ENCODE results near the gene PPIF.
"Not testable (repeated sequence)": the region's sequence is repeated elsewhere in the genome, so short reads cannot be mapped to it uniquely, and the experiment has no call there.

The PPIF gene

DNA sequence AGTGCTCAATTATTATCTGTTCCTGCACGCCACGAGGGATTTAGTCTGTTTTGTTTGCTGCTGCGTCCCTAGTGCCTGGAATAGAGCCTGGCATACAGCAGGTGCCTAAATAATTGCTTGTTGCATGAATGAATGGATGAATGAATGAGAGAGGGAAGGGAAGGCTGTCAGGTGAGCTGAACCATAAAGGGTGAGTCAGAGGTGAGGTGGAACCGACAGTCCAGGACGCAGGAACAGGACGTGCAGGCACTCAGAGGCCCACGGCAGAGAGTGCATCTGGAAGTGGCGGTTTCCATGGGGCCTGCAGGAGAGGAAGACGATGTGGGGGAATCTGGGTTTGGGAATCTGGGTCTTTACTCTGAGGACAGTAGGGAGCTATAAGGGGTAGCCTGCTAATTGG, 17.7 kb upstream of the PPIF start:
- in situ Hi-C loops (cut with MboI; ENCODE audit: low sequenced_read_pairs), result no loop called here

DNA sequence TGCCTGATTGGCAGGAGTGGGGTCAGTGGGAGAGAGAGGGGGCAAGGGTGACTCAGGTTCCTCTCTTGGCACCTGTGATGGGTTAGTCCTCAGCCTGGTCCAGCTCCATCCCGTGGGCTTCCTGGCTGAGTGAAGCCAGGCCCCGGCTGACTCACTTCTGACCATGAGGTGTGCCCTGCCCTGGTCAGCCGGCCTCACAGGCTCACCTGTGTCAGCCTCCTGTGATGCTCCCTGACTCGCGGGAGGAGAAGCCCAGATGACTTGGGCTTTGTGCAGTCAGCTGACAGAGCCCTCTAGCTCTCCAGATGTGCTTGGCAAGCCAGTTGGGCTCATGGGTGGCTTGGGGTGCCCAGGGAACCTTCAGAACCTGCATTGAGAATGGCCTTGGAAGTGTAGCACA, 16.0 kb upstream of the PPIF start:
- in situ Hi-C loops (cut with MboI; ENCODE audit: low sequenced_read_pairs), result no loop called here

DNA sequence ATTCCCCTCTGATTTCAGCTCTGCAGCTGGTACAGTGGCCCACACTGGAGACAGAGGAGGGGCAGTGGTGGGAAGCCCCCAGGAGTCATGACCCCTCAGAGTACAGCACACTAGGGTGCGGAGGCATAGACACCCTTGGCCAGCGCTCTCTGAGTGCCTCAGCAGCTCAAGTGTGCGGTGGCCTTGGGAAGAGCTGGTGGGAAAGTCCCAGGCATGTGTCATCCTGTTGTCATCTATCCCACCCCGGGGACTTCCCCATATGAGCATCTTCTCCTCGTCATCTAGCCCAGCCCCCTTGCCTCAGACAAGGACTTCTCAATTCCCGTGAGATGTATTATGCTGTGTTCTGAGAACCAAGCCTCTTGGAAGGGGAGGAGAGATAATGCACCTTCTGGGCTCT, 15.6 kb upstream of the PPIF start:
- in situ Hi-C loops (cut with MboI; ENCODE audit: low sequenced_read_pairs), result no loop called here

DNA sequence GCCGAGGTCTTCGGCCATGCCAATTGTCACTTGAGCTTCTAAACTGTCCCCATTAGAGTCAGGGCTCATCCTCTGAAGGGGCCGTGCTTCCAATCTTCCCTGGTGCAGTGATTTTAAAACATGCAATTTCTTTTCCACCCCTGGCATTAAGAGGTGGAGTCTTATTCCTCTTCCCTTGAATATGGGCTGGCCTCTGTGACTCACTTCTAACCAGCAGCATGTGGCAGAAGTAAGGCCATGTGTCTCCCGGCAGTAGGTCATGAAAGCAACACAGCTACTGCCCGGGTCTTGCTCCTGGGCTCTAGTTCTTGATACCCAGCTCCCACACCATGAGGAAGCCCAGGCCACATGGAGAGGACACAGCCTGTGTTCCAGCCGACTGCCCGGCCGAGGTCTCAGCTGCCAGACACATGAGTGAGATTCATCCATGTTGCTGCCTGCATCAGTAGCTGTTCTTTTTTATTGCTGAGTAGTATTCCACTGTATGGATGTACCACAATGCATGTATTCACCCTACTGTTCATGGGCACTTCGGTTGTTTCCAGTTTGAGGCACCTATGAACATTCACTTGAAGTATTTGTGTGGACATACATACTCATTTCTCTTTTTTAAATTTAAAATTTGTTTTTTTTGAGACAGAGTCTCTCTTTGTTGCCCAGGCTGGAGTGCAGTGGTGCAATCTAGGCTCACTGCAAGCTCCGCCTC, 14.5 kb upstream of the PPIF start:
- in situ Hi-C loops (cut with MboI; ENCODE audit: low sequenced_read_pairs), result not testable (repeated sequence)

DNA sequence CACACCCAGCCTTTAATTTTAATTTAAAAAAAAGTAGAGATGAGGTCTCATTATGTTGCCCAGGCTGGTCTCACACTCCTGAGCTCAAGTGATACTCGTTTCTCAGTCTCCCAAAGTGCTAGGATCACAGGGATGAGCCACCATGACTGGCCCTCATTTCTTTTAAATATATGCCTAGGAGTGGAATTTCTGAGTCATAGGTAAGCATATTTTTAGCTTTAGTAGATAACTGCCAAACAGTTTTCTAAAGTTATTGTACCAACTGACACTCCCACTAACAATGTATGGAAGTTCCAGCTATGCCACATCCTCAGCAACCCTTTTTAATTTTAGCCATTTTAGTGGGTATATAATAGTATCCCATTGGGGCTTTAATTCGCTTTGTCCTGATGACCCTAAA, 13.8 kb upstream of the PPIF start:
- in situ Hi-C loops (cut with MboI; ENCODE audit: low sequenced_read_pairs), result no loop called here

DNA sequence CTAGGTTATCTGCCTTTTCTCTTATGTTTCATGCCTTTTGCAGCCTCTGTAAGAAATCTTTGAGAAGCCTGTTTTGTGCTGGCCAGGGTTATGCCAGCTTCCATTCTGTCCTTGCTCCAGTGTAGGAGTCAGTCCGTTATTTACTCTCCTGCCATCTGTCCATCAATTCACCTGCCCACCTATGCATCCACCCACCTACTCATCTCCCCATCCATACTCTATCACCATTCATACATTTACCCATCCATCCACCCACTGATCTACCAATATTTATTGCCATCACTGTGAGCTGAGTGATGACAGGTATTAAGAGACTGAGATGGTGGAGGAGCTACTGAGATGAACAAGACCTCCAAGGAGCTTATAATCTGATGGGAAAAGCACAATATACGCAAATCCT, 12.7 kb upstream of the PPIF start:
- in situ Hi-C loops (cut with MboI; ENCODE audit: low sequenced_read_pairs), result no loop called here

DNA sequence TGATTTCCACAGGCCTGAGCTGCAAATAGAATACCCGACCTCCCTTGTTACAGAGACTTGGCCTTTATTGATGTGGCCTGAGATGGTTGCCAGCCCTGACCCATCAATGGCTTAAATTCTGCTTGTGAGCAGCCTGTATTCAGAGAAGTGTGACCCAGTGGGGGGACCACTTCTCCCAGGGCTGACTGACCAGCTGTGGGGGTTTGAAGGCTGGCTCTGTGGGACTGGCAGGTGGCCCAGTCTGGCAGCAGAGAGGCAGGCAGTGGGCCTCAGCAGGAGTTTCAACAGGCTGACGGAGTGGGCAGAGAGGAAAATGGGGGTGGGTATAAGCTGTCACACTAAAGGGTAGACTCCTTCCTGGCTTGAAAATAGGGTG, 12.2 kb upstream of the PPIF start:
- in situ Hi-C loops (cut with MboI; ENCODE audit: low sequenced_read_pairs), result no loop called here

DNA sequence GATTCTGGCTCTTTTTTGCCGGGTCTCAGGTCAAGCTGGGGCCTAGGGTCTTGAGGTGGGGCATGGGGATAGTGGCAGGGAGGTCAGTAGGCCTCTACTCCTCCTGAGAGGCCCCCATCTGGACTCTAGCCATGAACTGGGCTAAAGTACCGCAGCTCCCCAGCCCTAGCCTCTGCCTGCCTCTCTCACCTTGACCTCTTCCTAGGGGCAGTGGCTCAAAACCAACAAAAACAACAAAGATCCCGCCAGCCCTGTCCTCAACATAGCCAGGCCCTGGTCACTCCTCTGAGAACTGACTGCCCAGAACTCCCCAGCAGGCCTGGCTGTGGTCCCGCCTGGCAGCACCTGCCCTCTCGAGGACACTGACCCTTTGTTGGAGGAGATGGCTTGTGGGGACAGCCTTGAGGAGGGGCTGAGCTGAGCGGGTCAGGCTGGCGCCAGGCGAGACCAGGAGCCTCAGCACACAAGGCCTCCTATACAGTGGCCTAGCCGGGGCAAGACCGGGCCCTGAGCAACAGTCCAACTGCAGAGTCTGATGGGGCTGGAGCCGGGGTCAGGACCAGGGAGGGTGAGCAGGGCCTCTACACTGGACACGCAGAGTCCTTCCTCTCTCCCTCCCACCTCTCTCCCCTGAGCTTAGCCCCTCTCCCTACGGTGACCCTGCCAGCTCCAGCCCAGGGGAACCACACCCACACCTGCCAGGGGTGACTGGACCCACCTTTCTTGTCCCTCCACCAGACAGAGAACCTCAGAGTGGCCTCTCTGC, 11.6 kb upstream of the PPIF start:
- in situ Hi-C loops (cut with MboI; ENCODE audit: low sequenced_read_pairs), result no loop called here

DNA sequence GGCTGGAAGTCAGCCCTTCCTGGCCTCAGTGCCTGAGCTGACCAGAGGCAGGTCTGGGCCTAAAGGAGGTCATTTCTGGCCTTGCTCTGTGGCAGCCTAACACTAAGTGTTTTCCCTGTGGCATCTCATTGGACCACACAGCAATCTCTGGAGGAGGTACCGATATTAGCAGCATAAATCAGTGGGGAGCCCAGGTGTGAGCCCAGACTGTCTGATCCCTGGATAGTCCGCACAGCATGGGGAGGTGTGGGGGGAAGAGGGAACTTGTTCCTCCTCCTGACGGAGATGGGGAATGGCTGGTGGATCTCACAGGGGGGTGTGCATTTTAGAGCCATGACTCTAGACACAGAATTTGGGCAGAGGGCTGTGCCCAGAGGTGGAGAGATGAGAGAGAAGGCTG, 11.0 kb upstream of the PPIF start:
- in situ Hi-C loops (cut with MboI; ENCODE audit: low sequenced_read_pairs), result no loop called here

DNA sequence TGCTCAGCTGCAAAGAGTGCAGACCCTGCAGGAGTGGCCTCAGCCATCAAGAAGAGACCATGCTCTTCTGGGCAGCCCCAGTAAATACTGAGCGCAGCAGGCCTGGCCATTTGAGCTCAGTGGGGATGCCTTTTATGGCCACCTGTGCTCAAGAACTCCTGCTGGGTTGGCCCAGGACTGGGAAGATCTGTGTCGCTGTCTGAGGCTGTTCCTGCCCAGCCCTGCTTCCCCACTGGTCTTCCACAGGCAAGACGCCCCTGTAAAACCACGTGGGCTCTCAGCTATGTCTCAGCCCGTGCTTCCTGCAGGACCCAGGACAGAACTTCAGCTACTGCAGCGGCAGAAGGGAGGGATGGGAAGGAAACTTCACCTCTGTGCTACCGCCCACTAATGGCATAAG, 10.5 kb upstream of the PPIF start:
- in situ Hi-C loops (cut with MboI; ENCODE audit: low sequenced_read_pairs), result no loop called here

DNA sequence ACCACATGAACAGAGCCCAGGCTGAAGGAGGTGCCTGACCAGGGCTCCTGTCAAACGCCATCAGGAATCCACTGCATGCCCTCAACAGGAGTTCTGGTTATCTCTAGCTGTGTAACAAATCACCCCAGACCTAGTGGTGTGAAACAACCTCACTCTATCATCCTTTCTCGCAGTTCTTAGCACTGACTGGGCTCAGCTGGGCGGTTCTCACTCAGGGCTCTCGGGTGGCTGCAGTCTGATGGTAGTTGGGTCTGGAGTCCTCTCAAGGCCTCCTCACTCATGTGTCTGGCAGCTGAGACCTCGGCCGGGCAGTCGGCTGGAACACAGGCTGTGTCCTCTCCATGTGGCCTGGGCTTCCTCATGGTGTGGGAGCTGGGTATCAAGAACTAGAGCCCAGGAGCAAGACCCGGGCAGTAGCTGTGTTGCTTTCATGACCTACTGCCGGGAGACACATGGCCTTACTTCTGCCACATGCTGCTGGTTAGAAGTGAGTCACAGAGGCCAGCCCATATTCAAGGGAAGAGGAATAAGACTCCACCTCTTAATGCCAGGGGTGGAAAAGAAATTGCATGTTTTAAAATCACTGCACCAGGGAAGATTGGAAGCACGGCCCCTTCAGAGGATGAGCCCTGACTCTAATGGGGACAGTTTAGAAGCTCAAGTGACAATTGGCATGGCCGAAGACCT, 9.3 kb upstream of the PPIF start:
- in situ Hi-C loops (cut with MboI; ENCODE audit: low sequenced_read_pairs), result not testable (repeated sequence)

DNA sequence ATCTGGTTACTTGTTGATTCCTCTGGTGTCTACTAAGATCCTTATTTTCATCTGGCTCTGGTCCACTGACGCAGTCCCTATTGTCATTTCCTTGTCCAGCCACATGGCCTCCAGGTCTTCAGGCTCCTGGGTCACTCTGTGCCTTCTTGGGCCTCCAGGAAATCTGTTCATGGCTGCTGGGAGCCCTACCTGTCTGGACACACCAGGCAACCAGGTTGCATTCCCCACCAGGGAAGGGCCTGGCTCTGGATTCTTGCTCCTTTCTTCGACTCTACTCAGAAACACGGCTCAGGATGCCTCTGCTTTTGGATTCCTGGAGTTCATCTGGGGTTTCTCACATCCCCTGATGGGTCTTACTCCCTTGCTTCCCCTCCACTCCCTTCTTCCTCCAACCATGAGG, 8.0 kb upstream of the PPIF start:
- in situ Hi-C loops (cut with MboI; ENCODE audit: low sequenced_read_pairs), result no loop called here

DNA sequence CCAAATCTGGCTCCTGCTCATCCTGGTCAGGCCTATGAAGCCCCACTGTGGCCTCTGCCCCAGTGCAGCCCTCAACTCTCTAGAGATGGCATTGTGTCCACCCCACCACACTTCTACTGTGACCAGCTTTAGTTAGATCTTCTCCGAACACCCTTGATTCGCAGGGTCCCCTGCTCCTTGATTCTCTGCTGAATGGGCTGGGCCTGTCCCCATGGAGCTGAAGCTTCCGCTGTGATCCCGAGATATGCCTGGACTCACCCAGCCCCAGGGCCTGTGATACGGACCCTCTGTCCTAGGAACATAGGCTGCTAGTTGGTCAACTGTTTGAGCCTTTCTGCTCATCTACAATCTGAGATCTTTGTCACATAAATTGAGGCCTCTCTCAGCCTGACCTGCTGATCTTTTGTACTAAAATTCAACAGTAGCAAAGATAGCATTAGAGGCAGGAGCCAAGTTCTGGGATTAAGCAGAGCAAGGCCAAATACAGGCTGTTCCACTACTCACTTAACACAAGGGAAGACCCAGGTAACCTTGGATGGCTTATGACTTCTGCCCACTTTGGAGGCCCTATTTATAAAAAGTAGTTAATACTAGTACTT, 6.5 kb upstream of the PPIF start:
- in situ Hi-C loops (cut with MboI; ENCODE audit: low sequenced_read_pairs), result no loop called here

DNA sequence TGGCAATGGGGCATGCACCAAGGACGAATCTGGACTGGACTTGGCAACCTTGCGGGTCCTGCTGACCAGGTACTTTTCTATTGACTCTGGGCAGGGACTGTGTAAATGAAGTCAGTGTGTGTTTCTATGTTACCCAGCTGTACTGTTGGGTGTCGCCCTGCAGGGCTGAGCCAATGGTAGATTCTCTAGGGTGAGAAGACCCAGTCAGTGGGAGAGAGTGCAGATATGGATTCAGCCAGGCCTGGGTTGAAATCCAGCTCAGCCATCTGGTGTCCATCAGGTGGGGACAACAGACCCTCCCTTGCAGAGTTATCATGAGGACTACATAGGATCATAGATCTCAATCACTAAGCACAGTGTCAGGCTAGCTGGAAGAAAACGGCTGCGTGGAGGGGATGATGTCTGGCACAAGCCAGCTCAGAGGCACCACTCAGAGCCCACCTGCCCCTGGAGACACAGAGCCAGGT, 4.9 kb upstream of the PPIF start:
- in situ Hi-C loops (cut with MboI; ENCODE audit: low sequenced_read_pairs), result no loop called here

DNA sequence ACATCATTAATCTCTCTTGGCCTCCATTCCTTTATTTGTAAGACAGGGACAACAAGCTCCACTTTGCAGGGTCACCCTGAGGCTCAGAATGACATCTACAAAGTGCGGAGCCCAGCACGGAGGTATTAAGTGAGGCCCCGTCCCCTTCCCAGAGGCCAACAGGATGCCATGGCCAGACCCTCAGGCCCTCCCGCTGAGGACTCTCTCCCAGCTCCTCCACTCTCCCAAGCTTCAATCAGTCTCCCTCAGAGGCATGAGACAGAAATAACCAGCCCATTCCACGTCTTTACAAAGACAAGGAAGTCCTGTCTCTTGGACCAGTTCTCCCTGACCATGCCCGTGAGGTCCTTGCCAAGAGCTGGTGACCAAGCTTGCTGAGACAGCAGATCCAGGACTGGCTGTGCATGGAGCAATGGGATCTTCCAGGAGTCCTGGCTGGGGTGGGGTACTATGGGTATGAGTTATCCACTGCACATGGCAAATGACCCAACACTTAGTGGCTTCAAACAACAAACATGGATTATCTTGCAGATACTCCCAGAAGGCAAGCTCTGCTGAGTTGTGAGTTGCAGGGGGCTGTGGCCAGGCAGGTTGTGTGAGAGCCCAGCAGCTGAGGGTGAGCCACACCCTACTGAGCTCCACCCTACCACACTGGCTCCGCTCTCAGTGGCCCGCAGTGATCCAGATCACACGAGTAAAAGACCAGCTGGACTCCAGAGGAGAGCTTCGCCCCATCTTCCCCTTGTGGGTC, 4.3 kb upstream of the PPIF start:
- in situ Hi-C loops (cut with MboI; ENCODE audit: low sequenced_read_pairs), result no loop called here

DNA sequence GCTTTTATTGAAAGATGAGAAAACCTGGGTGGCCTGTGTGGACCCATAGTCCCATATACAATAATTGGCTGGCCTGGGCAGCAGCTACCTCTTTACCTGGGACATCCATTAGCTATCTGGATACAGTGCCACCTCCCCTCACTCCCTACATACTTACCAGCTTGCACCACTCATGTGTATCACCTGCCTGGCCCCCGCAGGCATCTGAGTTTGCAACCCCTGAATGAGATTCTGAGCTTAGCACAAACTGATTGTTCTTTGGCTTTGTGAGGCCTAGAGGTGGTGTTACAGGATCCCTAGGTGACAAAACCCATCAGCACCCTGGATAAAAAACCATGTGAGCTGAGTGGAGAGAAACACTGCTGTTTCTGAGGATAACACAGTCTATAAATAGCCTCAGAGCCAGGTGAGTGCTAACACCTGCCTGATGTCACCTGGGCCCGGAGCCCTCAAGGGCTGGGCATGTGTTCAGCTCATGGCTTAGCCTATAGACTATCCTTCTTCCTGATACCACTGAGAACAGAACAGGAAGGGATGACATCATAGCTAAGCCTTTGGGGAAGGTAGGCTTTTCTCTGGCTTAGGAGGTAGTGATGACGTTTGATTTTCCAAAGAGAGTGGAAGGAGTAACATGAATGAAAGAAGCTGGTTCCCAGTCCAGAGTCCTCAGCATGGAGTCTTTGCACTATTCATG, 2.6 kb upstream of the PPIF start:
- in situ Hi-C loops (cut with MboI; ENCODE audit: low sequenced_read_pairs), result no loop called here

DNA sequence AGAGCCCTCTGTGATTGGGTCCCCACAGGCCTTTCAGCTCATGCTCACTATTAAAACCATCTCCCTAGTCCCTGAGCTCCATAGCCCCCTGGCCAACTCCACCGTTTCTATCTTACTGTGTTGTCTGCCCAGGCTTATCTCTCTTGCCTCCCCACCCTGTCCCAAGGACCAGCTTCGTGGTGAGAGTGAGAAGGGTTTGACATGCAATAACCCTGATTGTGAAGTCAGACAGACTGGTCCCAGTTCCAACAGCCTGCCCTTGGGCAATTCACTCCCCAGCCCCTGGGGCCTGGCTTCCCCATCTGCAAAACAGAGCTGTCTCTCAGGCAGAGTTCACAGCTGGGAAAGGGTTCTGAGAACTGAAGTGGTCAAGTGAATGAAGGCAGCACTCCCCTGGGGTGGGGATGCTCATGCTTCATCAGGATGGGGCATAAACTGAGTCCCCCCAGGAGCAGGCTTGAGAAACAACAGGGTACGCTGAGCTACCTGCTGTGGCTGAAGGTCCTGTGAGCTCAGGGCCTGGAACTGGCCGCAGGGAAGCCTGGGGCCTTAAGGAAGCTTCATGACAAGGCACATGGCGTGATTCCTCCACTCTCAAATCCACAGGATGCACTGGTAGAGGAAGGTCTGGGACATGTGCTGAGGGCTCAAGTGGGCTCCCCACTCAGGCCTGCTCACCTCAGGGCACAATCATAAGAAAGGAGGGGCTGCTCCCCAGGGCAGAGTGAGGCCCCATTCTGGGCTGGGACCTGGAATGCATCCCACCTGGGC, 1.8 kb upstream of the PPIF start:
- in situ Hi-C loops (cut with MboI; ENCODE audit: low sequenced_read_pairs), result no loop called here

DNA sequence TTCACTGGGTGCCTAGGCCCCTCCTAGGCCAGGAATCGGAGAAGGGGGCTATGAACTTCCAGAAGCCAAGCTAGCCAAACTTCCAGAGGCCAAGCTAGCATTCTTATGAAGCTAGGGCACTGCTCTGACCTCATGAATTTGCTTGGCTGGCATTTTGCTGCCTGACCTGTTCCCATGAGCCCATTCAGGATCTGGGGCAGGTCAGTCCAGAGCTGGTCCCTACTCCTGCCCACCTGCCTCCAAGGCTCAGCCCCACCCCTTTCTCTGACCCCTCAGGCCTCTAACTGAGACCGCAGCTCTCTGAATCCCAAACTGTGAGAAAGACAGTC, 1.3 kb upstream of the PPIF start:
- in situ Hi-C loops (cut with MboI; ENCODE audit: low sequenced_read_pairs), result no loop called here

DNA sequence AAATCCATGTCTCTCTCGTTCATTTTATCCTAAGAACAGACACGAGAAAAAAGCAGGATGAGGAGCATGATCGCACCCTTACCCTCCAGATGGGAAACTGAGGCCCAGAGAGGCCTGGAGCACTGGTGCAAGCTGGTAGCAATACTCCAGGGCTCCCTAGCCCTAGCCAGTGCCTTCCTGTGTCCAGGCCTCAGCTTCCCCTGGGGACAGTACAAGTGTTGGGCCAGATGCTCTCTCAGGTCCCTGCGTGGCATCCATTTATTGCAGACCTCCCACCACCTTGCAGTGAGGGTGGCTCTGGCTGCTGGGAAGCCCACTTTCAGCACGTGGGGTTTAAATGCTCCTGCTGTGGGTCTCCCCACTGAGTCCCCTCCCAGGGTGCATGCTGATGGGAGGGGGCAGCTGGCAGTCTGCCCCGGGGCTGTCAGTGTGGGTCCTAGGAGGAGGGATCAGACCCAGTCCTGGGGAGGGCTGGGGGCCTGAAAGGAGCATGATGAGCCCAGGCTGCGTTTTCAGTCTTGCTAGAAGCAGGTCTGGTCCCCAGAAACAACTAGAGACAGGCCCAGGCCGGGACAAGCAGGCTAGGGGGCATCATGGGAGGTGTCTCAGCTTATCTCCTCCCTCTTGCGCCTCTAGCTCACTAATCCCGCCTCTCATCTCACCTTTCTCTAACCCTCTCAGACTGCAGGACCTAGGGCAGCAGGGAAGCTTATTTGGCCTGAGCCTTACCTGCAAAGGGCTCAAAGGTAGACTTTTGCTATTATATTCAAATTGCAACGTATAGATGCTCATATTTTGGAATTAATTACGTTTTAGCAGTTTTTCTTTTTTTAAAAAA, 662 bp upstream of the PPIF start:
- in situ Hi-C loops (cut with MboI; ENCODE audit: low sequenced_read_pairs), result no loop called here

Measured in HL-60/S4 treated with phorbol 12-myristate 13-acetate at 8.2 ng/mL for 4 days and 3 days (cell line).